LHCN-M2 (cell line): Measurements from ENCODE around the gene THAP4. TPM values are rescaled to one million over a fixed set of nuclear protein-coding genes. Genes with fewer than 3 reads are reported as not detected.

Source experiments
- total RNA-seq: library from RNA; depleted of rRNA; stranded (reverse); fragments of >200 nt; gene quantifications from 2 replicates; pipeline ENCODE4 v1.2.3, GENCODE V29; 2014; rRNA removed

THAP4 gene
- total RNA-seq, 1 experiment from 2014 or later: 63.5 TPM

Other genes starting within 250 kb of the THAP4 start
- 361 and 435 TPM in 2 replicates for gene STK25, start 128.6 kb downstream of the THAP4 start, total RNA-seq
- gene BOK, start 78.4 kb downstream of the THAP4 start, total RNA-seq: 67.3 and 69.6 TPM in 2 replicates
- gene ATG4B, start 535 bp upstream of the THAP4 start, total RNA-seq: 68.9 and 99.8 TPM in 2 replicates
- 108 and 132 TPM in 2 replicates for gene DTYMK, start 49.7 kb upstream of the THAP4 start, total RNA-seq
- 22.2 and 24.7 TPM in 2 replicates for gene ING5, start 64.9 kb upstream of the THAP4 start, total RNA-seq
- gene D2HGDH, start 97.5 kb upstream of the THAP4 start, total RNA-seq: 12.7 and 13.5 TPM in 2 replicates
- not detected in 2 replicates for gene GAL3ST2, start 139.7 kb upstream of the THAP4 start, total RNA-seq
- not detected in 2 replicates for gene NEU4, start 172.0 kb upstream of the THAP4 start, total RNA-seq
- not detected in 2 replicates for gene PDCD1, start 221.7 kb upstream of the THAP4 start, total RNA-seq
- gene RTP5, start 232.6 kb upstream of the THAP4 start, total RNA-seq: not detected in 2 replicates